Osteoblast (primary cell): ENCODE measurements around the gene COL9A2. TPM values are rescaled to one million over a fixed set of nuclear protein-coding genes. Genes with fewer than 3 reads are reported as not detected.
A peak's percentile ranks its signal among the peaks of the same experiment; 100 is the strongest.
"Not testable (repeated sequence)": the region's sequence is repeated elsewhere in the genome, so short reads cannot be mapped to it uniquely, and the experiment has no call there.

Experiments
- DNase-seq: peaks from one replicate; pipeline ENCODE4 v3.0.0; 2011; ENCODE audit warnings: low spot score, mixed read lengths; ENCODE audit not compliant: insufficient read length; ENCODE audit errors: missing footprints
- H2AFZ ChIP-seq: 2 replicates; pipeline ENCODE4 v1.6.0; 2011; ENCODE audit warnings: mild to moderate bottlenecking, low read length
- H3K27ac ChIP-seq: 2 replicates; pipeline ENCODE4 v1.5.1; 2011; ENCODE audit warnings: mild to moderate bottlenecking, low read depth, low read length, moderate library complexity
- H3K27me3 ChIP-seq: 2 replicates; pipeline ENCODE4 v1.6.0; 2012; ENCODE audit warnings: mild to moderate bottlenecking, control low read depth, inconsistent platforms, low read length, moderate library complexity; ENCODE audit not compliant: insufficient read depth
- H3K36me3 ChIP-seq: 2 replicates; pipeline ENCODE4 v1.5.1; 2011; ENCODE audit warnings: mild to moderate bottlenecking, low read length, control low read depth, moderate library complexity; ENCODE audit not compliant: insufficient read depth
- H3K4me1 ChIP-seq: 2 replicates; pipeline ENCODE4 v1.5.1; 2011; ENCODE audit warnings: mild to moderate bottlenecking, low read length, control low read depth, moderate library complexity; ENCODE audit not compliant: insufficient read depth
- H3K4me2 ChIP-seq: 2 replicates; pipeline ENCODE4 v1.6.0; 2011; ENCODE audit warnings: mild to moderate bottlenecking, low read length; ENCODE audit not compliant: insufficient read depth
- H3K4me3 ChIP-seq: fragments of 200-600 bp; sonication (generic); 3 replicates; pipeline ENCODE4 v1.5.1; 2012; ENCODE audit warnings: mild to moderate bottlenecking, low read length, inconsistent platforms; ENCODE audit not compliant: insufficient read depth
- H3K79me2 ChIP-seq: 2 replicates; pipeline ENCODE4 v1.6.0; 2012; ENCODE audit warnings: mild to moderate bottlenecking, low read length, control low read depth, inconsistent platforms; ENCODE audit not compliant: insufficient read depth
- H3K9me3 ChIP-seq: 2 replicates; pipeline ENCODE4 v1.5.1; 2011; ENCODE audit warnings: low read depth, low read length, control low read depth
- H4K20me1 ChIP-seq: 2 replicates; pipeline ENCODE4 v1.6.0; 2012; ENCODE audit warnings: mild to moderate bottlenecking, low read length, control low read depth; ENCODE audit not compliant: insufficient read depth
- CTCF ChIP-seq: IDR thresholded peaks from 2 replicates; pipeline ENCODE4 v1.5.1; 2011; ENCODE audit warnings: mild to moderate bottlenecking, low read depth, low read length, moderate library complexity; ENCODE audit errors: extremely low read depth
- total RNA-seq: library from RNA; depleted of rRNA; stranded (reverse); fragments of >200 nt; gene quantifications from 2 replicates; pipeline ENCODE4 v1.2.3, GENCODE V29; 2012

Gene COL9A2
- total RNA-seq, 1 donor = 0.36 TPM

GRCh38 chr1:40344597-40344996 lies 27.5 kb upstream of the COL9A2 start:
- Histone ChIP-seq H3K4me3 (peak overlapping the region; percentile 22), H3K4me1 (peaks cover 3% of the 10 kb centered on the region), H2AFZ (peak overlapping the region; percentile 75), H3K27me3 (peaks cover 2% of the 10 kb centered on the region), H3K4me2 (peak overlapping the region; percentile 65), H3K79me2 (no peaks in the 10 kb centered on the region), H3K9me3 (no peaks in the 10 kb centered on the region), H3K36me3 (no peaks in the 10 kb centered on the region), H4K20me1 (no peaks in the 10 kb centered on the region), H3K27ac (peak overlapping the region; percentile 57)
- TF ChIP-seq CTCF = no peak
- DNase-seq = peak; percentile 85

- not testable (repeated sequence) for H3K4me2 ChIP-seq, H3K36me3 ChIP-seq, H3K27me3 ChIP-seq, H3K4me1 ChIP-seq, H3K27ac ChIP-seq, H2AFZ ChIP-seq, DNase-seq, H3K4me3 ChIP-seq, H3K9me3 ChIP-seq, H4K20me1 ChIP-seq, H3K79me2 ChIP-seq
These were observed 25.3 kb upstream of the COL9A2 start for GRCh38 chr1:40342381-40342717.

- H3K36me3 ChIP-seq = no peaks in the 10 kb centered on the region
- H3K27ac ChIP-seq = no peak overlapping the region
- H3K4me2 ChIP-seq = no peak overlapping the region
- H3K9me3 ChIP-seq = no peaks in the 10 kb centered on the region
- peaks cover 3% of the 10 kb centered on the region for H3K4me1 ChIP-seq
- no peaks in the 10 kb centered on the region for H4K20me1 ChIP-seq
- H3K79me2 ChIP-seq = no peaks in the 10 kb centered on the region
- H3K4me3 ChIP-seq = no peak overlapping the region
- H3K27me3 ChIP-seq = peaks cover 4% of the 10 kb centered on the region
- TF ChIP-seq CTCF = no peak
- no peak overlapping the region for H2AFZ ChIP-seq
- no peak for DNase-seq
These were observed 24.6 kb upstream of the COL9A2 start for GRCh38 chr1:40341491-40342380.

- no peak overlapping the region for H3K4me3 ChIP-seq
- H3K79me2 ChIP-seq = no peaks in the 10 kb centered on the region
- no peak overlapping the region for H2AFZ ChIP-seq
- peaks cover 4% of the 10 kb centered on the region for H3K27me3 ChIP-seq
- DNase-seq = no peak
- no peaks in the 10 kb centered on the region for H4K20me1 ChIP-seq
- H3K4me1 ChIP-seq = no peaks in the 10 kb centered on the region
- no peaks in the 10 kb centered on the region for H3K36me3 ChIP-seq
- no peak overlapping the region for H3K4me2 ChIP-seq
- no peaks in the 10 kb centered on the region for H3K9me3 ChIP-seq
- TF ChIP-seq CTCF = no peak
- no peak overlapping the region for H3K27ac ChIP-seq
These were observed 22.6 kb upstream of the COL9A2 start for GRCh38 chr1:40339420-40340323.
